WTC11 (cell line): Measurements from ENCODE around the gene ACADVL. TPM values are rescaled to one million over a fixed set of nuclear protein-coding genes. Genes with fewer than 3 reads are reported as not detected.

Source experiments
- AR ChIP-seq: fragments of 250-450 bp; sonication (Bioruptor Pico); IDR thresholded peaks from 2 replicates; pipeline ENCODE4 v1.9.0; 2021; ENCODE audit warnings: mild to moderate bottlenecking
- ELF4 ChIP-seq: sonication (generic); formaldehyde crosslinking; IDR thresholded peaks from 2 replicates; pipeline ENCODE4 v1.8.1; 2022; ENCODE audit warnings: low read depth, mild to moderate bottlenecking, moderate library complexity, missing genetic modification reagents
- ESRRA ChIP-seq: sonication (generic); formaldehyde crosslinking; IDR thresholded peaks from 2 replicates; pipeline ENCODE4 v1.8.1; 2022; ENCODE audit warnings: mild to moderate bottlenecking, missing genetic modification reagents, borderline replicate concordance
- FOXP4 ChIP-seq: sonication (generic); formaldehyde crosslinking; IDR thresholded peaks from 2 replicates; pipeline ENCODE4 v1.8.0; 2022; ENCODE audit warnings: mild to moderate bottlenecking, missing genetic modification reagents
- GTF2I ChIP-seq: fragments of 250-450 bp; sonication (Bioruptor Pico); conservative IDR thresholded peaks from 2 replicates; pipeline ENCODE4 v1.4.0; 2021; ENCODE audit warnings: mild to moderate bottlenecking
- IRF2 ChIP-seq: sonication (generic); formaldehyde crosslinking; IDR thresholded peaks from 2 replicates; pipeline ENCODE4 v1.8.0; 2022; ENCODE audit warnings: low read depth, missing genetic modification reagents, borderline replicate concordance
- JAZF1 ChIP-seq: fragments of 250-450 bp; sonication (Bioruptor Pico); IDR thresholded peaks from 2 replicates; pipeline ENCODE4 v1.9.0; 2021; ENCODE audit warnings: moderate library complexity, mild to moderate bottlenecking, inconsistent platforms
- KAT7 ChIP-seq: sonication (generic); formaldehyde crosslinking; IDR thresholded peaks from 2 replicates; pipeline ENCODE4 v1.8.1; 2023; ENCODE audit warnings: missing genetic modification reagents, mild to moderate bottlenecking, borderline replicate concordance
- MXD4 ChIP-seq: fragments of 250-450 bp; sonication (Bioruptor Pico); IDR thresholded peaks from 2 replicates; pipeline ENCODE4 v1.8.0; 2021; ENCODE audit warnings: mild to moderate bottlenecking, moderate library complexity, borderline replicate concordance
- MYBL2 ChIP-seq: sonication (generic); formaldehyde crosslinking; IDR thresholded peaks from 2 replicates; pipeline ENCODE4 v1.8.1; 2023; ENCODE audit warnings: mild to moderate bottlenecking, moderate library complexity, missing genetic modification reagents
- NFATC4 ChIP-seq: fragments of 250-450 bp; sonication (Bioruptor Pico); IDR thresholded peaks from 2 replicates; pipeline ENCODE4 v1.9.0; 2021; ENCODE audit warnings: mild to moderate bottlenecking
- SOX15 ChIP-seq: fragments of 250-450 bp; sonication (Bioruptor Pico); IDR thresholded peaks from 2 replicates; pipeline ENCODE4 v1.9.0; 2021; ENCODE audit warnings: mild to moderate bottlenecking
- ZNF219 ChIP-seq: sonication (generic); formaldehyde crosslinking; IDR thresholded peaks from 2 replicates; pipeline ENCODE4 v1.8.0; 2023; ENCODE audit warnings: missing genetic modification reagents, mild to moderate bottlenecking, borderline replicate concordance
- ZNF263 ChIP-seq: sonication (generic); formaldehyde crosslinking; IDR thresholded peaks from 2 replicates; pipeline ENCODE4 v1.8.1; 2022; ENCODE audit warnings: low read depth, mild to moderate bottlenecking, moderate library complexity, missing genetic modification reagents
- ZNF317 ChIP-seq: sonication (generic); formaldehyde crosslinking; IDR thresholded peaks from 2 replicates; pipeline ENCODE4 v1.8.1; 2023; ENCODE audit warnings: low read depth, mild to moderate bottlenecking, moderate library complexity, missing genetic modification reagents, borderline replicate concordance
- ZNF423 ChIP-seq: fragments of 250-450 bp; sonication (Bioruptor Pico); IDR thresholded peaks from 2 replicates; pipeline ENCODE4 v2.1.2; 2022; ENCODE audit warnings: mild to moderate bottlenecking, moderate library complexity
- ZNF671 ChIP-seq: fragments of 250-450 bp; sonication (Bioruptor Pico); IDR thresholded peaks from 2 replicates; pipeline ENCODE4 v1.8.0; 2021; ENCODE audit warnings: mild to moderate bottlenecking
- total RNA-seq: library from RNA; stranded (reverse); gene quantifications from 3 replicates; pipeline ENCODE4 v1.2.3, GENCODE V29; 2021
- TF ChIP-seq, protein P1 (sequence below): fragments of 250-450 bp; sonication (Bioruptor Pico); IDR thresholded peaks from 2 replicates; pipeline ENCODE4 v2.1.2; 2022; ENCODE audit warnings: mild to moderate bottlenecking, moderate library complexity
- TF ChIP-seq, protein P2 (sequence below): fragments of 250-450 bp; sonication (Bioruptor Pico); IDR thresholded peaks from 2 replicates; pipeline ENCODE4 v1.9.0; 2021; ENCODE audit warnings: mild to moderate bottlenecking
- TF ChIP-seq, protein P3 (sequence below): sonication (generic); formaldehyde crosslinking; IDR thresholded peaks from 2 replicates; pipeline ENCODE4 v1.8.0; 2023; ENCODE audit warnings: missing genetic modification reagents
- TF ChIP-seq, protein P4 (sequence below): fragments of 250-450 bp; sonication (Bioruptor Pico); IDR thresholded peaks from 2 replicates; pipeline ENCODE4 v1.9.0; 2021; ENCODE audit warnings: mild to moderate bottlenecking, borderline replicate concordance

ACADVL gene
- total RNA-seq, 1 experiment from 2014 or later = 236 TPM

- TF ChIP-seq AR (CRISPR knock-in tag) (no peak), GTF2I (CRISPR knock-in tag) (no peak), SOX15 (CRISPR knock-in tag) (no peak), ELF4 (CRISPR knock-in tag) (peak; percentile 96; the same call in 1 of the 2 replicates), ZNF263 (CRISPR knock-in tag) (peak; percentile 100), FOXP4 (CRISPR knock-in tag) (no peak), IRF2 (CRISPR knock-in tag) (no peak), MXD4 (CRISPR knock-in tag) (no peak), ESRRA (CRISPR knock-in tag) (no peak), NFATC4 (CRISPR knock-in tag) (no peak), ZNF219 (CRISPR knock-in tag) (no peak), ZNF671 (CRISPR knock-in tag) (no peak), ZNF317 (CRISPR knock-in tag) (no peak), KAT7 (CRISPR knock-in tag) (peak; percentile 48; the same call in 1 of the 2 replicates), JAZF1 (CRISPR knock-in tag) (no peak), MYBL2 (CRISPR knock-in tag) (0 out of 2 replicates have a peak, but pooled peaks have one; percentile 21), ZNF423 (no peak)
- TF ChIP-seq, protein P1, sequence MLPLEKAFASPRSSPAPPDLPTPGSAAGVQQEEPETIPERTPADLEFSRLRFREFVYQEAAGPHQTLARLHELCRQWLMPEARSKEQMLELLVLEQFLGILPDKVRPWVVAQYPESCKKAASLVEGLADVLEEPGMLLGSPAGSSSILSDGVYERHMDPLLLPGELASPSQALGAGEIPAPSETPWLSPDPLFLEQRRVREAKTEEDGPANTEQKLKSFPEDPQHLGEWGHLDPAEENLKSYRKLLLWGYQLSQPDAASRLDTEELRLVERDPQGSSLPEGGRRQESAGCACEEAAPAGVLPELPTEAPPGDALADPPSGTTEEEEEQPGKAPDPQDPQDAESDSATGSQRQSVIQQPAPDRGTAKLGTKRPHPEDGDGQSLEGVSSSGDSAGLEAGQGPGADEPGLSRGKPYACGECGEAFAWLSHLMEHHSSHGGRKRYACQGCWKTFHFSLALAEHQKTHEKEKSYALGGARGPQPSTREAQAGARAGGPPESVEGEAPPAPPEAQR (CRISPR knock-in tag) = no peak
- TF ChIP-seq, protein P2, sequence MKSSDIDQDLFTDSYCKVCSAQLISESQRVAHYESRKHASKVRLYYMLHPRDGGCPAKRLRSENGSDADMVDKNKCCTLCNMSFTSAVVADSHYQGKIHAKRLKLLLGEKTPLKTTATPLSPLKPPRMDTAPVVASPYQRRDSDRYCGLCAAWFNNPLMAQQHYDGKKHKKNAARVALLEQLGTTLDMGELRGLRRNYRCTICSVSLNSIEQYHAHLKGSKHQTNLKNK (CRISPR knock-in tag) = no peak
- TF ChIP-seq, protein P3, sequence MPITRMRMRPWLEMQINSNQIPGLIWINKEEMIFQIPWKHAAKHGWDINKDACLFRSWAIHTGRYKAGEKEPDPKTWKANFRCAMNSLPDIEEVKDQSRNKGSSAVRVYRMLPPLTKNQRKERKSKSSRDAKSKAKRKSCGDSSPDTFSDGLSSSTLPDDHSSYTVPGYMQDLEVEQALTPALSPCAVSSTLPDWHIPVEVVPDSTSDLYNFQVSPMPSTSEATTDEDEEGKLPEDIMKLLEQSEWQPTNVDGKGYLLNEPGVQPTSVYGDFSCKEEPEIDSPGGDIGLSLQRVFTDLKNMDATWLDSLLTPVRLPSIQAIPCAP (CRISPR knock-in tag) = no peak; the same call in 1 of the 2 replicates
- TF ChIP-seq, protein P4, sequence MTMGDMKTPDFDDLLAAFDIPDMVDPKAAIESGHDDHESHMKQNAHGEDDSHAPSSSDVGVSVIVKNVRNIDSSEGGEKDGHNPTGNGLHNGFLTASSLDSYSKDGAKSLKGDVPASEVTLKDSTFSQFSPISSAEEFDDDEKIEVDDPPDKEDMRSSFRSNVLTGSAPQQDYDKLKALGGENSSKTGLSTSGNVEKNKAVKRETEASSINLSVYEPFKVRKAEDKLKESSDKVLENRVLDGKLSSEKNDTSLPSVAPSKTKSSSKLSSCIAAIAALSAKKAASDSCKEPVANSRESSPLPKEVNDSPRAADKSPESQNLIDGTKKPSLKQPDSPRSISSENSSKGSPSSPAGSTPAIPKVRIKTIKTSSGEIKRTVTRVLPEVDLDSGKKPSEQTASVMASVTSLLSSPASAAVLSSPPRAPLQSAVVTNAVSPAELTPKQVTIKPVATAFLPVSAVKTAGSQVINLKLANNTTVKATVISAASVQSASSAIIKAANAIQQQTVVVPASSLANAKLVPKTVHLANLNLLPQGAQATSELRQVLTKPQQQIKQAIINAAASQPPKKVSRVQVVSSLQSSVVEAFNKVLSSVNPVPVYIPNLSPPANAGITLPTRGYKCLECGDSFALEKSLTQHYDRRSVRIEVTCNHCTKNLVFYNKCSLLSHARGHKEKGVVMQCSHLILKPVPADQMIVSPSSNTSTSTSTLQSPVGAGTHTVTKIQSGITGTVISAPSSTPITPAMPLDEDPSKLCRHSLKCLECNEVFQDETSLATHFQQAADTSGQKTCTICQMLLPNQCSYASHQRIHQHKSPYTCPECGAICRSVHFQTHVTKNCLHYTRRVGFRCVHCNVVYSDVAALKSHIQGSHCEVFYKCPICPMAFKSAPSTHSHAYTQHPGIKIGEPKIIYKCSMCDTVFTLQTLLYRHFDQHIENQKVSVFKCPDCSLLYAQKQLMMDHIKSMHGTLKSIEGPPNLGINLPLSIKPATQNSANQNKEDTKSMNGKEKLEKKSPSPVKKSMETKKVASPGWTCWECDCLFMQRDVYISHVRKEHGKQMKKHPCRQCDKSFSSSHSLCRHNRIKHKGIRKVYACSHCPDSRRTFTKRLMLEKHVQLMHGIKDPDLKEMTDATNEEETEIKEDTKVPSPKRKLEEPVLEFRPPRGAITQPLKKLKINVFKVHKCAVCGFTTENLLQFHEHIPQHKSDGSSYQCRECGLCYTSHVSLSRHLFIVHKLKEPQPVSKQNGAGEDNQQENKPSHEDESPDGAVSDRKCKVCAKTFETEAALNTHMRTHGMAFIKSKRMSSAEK (CRISPR knock-in tag) = no peak
Observed at GRCh38 chr17:7239091-7240027, 19.6 kb downstream of the ACADVL start, which contains the start of gene PHF23 (continued).
